IPS-NIHi7 (cell line): ENCODE data around the gene PTK7.
"Not testable (repeated sequence)": the region's sequence is repeated elsewhere in the genome, so short reads cannot be mapped to it uniquely, and the experiment has no call there.

Experiments
- DNase-seq: peaks from one replicate; pipeline ENCODE4 v3.0.0; 2012; ENCODE audit warnings: mixed read lengths; ENCODE audit errors: extremely low spot score

PTK7 gene

GRCh38 chr6:43075670-43076463 lies at the start of gene PTK7:
PTK7 (plus strand) TSS chr6:43076314; CDS start chr6:43076489, 175 bp downstream.
- peak; percentile 94 for DNase-seq

GRCh38 chr6:43026365-43026764 lies 49.7 kb upstream of the PTK7 start:
- DNase-seq, result no peak

- no peak for DNase-seq
Observed at GRCh38 chr6:43029120-43029519, 47.0 kb upstream of the PTK7 start.

GRCh38 chr6:43032326-43032725 lies 43.8 kb upstream of the PTK7 start:
- no peak for DNase-seq

GRCh38 chr6:43033496-43034189 lies 42.5 kb upstream of the PTK7 start:
- no peak for DNase-seq

GRCh38 chr6:43034190-43034525 lies 42.0 kb upstream of the PTK7 start:
- no peak for DNase-seq

- DNase-seq, result no peak
Observed at GRCh38 chr6:43035495-43036194, 40.5 kb upstream of the PTK7 start.

- no peak for DNase-seq
Observed at GRCh38 chr6:43036712-43037111, 39.4 kb upstream of the PTK7 start.

- DNase-seq, result no peak
Observed at GRCh38 chr6:43037197-43037596, 38.9 kb upstream of the PTK7 start.

- no peak for DNase-seq
Observed at GRCh38 chr6:43037706-43038105, 38.4 kb upstream of the PTK7 start.

GRCh38 chr6:43038727-43039126 lies 37.4 kb upstream of the PTK7 start:
- DNase-seq, result no peak

- DNase-seq, result no peak
Observed at GRCh38 chr6:43040542-43041257, 35.4 kb upstream of the PTK7 start.

GRCh38 chr6:43041475-43041874 lies 34.6 kb upstream of the PTK7 start:
- DNase-seq, result not testable (repeated sequence)

- no peak for DNase-seq
Observed at GRCh38 chr6:43043310-43043709, 32.8 kb upstream of the PTK7 start.

- DNase-seq, result no peak
Observed at GRCh38 chr6:43045371-43045930, 30.7 kb upstream of the PTK7 start.

GRCh38 chr6:43047998-43048397 lies 28.1 kb upstream of the PTK7 start:
- DNase-seq, result no peak

- no peak for DNase-seq
Observed at GRCh38 chr6:43050981-43051380, 25.1 kb upstream of the PTK7 start.

GRCh38 chr6:43052225-43052841 lies 23.8 kb upstream of the PTK7 start:
- DNase-seq, result no peak

- peak; percentile 49 for DNase-seq
Observed at GRCh38 chr6:43052842-43053544, 23.1 kb upstream of the PTK7 start.

- peak; percentile 99 for DNase-seq
Observed at GRCh38 chr6:43053545-43054205, 22.4 kb upstream of the PTK7 start, which contains the start of gene CUL7. CUL7 (minus strand) TSS chr6:43053851; CDS start chr6:43052788, 1,063 bp downstream.
